HS-5 (cell line): Measurements from ENCODE around the gene SHISA9.

Experiments used
- DNase-seq: peaks from one replicate; pipeline ENCODE4 v3.0.0-alpha.2; 2012; ENCODE audit warnings: low read depth

SHISA9 gene

GRCh38 chr16:13029786-13030185, 128.4 kb downstream of the SHISA9 start:
- no peak for DNase-seq

- no peak for DNase-seq
These were observed 129.4 kb downstream of the SHISA9 start for GRCh38 chr16:13030769-13031168.

- no peak for DNase-seq
These were observed 131.5 kb downstream of the SHISA9 start for GRCh38 chr16:13032911-13033310.

DNA sequence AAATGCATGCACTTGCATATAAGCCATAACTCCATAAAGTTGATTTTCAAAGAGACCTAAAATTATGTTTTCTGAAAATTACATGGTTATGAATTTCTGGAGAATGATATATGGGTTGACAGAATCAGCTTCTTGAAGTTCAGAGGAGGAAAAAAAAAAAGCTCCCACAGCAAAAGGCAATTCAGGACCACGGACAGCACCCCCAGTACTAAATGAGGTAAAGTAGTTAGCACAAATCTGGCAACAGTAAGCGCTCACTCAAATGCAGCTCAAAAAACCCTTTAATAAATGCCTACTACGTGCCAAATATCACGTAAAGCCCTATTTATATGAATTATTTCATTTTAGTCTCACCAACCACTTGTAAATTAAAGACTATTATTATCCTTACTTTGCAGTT, 135.2 kb downstream of the SHISA9 start:
- DNase-seq: peak; percentile 1

DNA sequence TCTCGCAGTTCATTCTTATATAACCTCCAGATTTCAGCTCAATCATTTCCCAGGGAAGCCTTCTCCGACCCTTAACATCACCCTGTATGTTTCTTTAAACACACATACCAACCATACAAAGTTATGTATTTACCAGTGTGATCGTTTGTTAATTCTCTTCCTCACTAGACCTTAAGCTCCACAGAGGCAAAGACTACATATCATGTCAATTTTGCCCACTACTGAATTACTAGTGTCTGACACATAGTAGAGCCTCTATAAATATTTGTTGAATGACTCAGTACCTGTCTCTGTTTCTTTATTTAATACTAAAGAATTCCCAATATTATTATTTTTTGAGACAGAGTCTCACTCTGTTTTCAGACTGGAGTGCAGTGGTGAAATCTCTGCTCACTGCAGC, 137.2 kb downstream of the SHISA9 start:
- DNase-seq: no peak

DNA sequence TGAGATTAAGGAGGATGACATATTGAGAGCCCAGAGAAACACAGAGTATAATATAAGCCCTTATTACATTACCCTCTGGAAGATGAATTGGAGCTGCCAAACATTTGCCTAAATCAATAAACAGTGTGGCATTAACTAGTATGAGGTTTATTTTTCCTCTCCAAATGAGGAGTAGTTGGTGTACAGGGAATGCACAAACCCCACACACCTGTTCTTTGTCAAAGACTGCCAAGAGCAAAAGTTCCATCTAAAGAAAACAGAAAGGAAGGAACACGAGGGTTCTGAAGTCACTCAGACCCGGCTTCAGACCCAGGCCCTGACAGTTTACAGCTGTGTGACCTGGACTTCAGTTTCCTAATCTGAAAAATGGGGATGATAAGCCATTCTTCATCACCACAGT, 138.1 kb downstream of the SHISA9 start:
- DNase-seq: no peak

DNA sequence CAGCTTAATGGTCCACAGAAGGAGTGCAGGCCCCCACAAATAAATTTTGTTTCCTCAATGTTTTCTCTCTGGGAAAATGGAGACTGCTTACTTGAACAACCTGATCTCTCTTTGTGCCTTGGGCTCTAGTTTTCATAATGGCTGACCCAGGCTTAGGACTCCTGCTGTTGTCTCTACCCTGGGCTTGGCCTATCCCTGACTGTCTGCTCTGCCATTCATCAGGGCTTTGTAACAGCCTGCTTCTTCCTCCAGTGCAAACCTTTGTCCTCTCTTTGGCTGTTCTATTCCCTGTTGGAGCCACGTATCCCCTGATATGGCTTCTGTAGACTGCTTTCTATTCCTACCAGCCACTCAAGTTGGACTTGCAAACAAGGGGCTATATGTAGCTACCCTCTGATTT, 139.8 kb downstream of the SHISA9 start:
- no peak for DNase-seq

- DNase-seq: no peak
These were observed 140.4 kb downstream of the SHISA9 start for GRCh38 chr16:13041646-13042290.

DNA sequence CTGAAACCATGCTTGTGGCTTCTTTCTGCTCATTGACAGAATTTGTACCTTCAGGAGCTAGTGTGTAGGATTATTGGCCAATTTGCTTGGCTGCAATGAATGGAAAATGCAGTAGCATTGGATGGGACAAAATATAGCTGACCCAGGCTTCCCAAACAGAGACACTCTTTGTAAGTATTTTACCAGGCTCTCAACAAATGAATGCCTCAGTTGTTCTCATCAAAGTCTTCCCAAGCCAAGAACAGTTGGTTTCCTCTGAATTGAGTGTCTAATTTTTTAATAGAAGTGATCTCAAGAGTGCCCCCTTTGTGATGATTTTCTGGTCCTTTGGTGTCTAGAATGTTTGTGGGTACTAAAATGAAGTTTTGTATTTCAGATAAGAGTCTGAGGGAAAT, 140.9 kb downstream of the SHISA9 start:
- no peak for DNase-seq

- DNase-seq: no peak
These were observed 144.8 kb downstream of the SHISA9 start for GRCh38 chr16:13046061-13046821.

DNA sequence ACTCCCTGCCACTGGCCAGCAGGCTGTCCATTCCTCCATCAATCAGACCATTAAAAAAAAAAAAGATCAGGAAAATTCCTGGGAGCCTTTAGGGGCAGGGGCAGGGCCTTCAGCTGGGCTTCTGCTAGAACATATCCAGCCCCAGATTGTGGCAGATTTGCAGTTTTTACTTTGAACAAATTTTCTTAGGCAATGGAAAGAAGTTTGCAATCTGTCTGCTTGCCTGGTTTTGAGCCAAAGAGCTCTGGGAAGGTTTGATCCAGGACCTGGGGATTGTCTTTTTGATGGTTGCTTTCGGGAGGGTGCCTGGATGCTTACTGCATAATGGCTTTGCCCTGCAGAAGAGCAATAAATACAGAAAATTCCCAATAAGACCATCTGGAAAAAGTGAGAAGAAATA, 145.9 kb downstream of the SHISA9 start:
- DNase-seq: no peak

DNA sequence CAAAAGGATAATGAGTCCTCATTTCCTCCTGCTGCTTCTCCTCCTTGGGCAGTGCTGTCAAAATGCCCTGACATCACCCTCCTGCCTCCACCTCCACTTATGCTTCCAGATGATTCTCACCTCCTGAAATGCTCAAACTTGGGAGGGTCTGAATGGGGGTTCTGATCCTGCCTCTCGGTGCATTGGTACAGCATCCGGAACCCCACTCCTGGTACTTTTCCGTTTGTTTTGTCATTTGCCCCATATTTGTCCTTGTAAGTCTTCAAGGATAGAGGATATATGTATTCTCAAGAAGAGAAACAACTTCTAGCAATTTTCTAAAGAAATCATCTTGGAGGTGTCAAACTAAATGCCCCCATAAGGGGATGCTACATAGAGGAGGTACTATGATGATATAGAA, 148.3 kb downstream of the SHISA9 start:
- DNase-seq: no peak

DNA sequence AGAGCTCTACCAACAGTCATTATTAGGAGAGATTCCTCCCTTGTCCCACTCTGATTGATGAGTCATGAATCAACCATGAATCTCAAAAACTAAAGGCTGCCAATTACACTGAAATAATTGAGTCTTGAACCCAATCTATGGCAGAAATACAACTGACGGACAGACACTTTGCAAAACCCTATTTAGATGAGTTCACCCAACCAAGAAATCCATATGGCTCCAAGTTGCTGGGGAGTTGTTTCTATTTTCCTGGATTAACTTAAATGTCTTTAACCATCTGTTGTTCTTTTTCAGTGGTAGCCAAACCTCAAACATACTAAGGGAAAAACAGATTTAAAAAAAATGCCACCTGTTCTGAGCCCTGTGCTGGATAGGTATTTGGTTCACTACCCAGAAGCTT, 151.0 kb downstream of the SHISA9 start:
- no peak for DNase-seq

GRCh38 chr16:13055480-13055879, 154.1 kb downstream of the SHISA9 start:
- no peak for DNase-seq

DNA sequence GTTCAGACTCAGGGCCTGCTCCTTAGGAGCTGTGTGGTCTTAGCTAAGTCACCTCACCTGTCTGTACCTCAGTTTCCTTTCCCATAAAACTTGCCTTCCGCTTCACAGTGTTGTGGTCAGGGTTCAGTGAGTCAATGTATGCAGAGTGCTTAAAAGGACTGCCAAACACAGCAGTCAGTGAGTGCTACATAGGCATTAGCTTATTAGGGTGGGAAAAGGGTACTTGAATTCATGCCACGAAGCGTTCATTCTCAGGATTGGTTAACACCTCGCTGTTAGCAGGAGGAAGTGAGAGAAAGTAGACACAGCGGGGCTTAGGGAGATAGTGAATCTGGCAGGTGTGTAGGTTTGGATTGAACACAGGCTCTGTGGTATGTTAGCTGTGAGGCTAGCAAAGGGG, 155.2 kb downstream of the SHISA9 start:
- no peak for DNase-seq

GRCh38 chr16:13060932-13061331, 159.5 kb downstream of the SHISA9 start:
- DNase-seq: no peak

GRCh38 chr16:13061691-13062090, 160.3 kb downstream of the SHISA9 start:
- DNase-seq: no peak

- no peak for DNase-seq
These were observed 160.8 kb downstream of the SHISA9 start for GRCh38 chr16:13062219-13062618.

GRCh38 chr16:13063457-13063856, 162.1 kb downstream of the SHISA9 start:
- DNase-seq: no peak

DNA sequence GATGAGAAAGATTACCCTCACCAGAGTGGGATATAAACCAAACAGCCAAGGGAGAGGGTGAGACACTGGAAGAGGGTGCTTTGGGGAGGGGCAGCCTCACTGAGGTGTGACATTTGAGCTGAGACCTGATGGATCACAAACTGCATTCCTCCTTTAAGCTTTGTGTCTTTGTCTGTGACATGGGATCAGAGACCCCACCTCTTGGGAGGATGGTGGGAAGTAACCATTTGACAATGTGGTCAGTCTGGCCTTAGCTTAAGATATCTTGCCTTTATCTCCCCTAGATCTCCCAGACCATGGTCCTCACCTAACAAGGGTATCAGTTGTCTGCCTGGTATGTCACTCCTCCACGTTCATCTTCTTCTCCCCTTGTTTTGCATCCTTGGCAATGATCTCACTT, 163.4 kb downstream of the SHISA9 start:
- DNase-seq: no peak

GRCh38 chr16:13067648-13068047, 166.2 kb downstream of the SHISA9 start:
- no peak for DNase-seq

DNA sequence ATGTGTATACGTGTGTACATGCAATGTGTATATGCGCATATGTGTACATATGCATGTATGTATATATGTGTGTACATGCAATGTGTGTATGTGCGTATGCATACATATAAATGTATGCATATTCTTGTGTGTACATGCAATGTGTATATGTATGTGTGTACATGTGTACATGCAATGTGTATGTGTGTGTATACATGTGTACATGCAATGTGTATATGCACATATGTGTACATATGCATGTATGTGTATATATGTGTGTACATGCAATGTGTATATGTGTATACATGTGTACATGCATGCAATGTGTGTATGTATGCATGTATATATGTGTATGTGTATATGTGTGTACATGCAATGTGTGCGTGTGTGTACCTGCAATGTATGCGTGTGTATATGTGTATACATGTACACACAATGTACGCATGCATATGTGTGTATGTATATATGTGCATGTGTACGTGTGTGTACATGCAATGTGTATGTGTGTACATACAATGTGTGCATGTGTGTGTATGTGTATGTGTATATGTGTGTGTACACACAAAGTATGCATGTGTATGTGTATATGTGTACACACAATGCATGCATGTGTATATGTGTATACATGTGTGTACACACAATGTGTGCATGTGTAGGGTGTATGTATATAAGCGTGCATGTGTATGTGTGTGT, 167.7 kb downstream of the SHISA9 start:
- no peak for DNase-seq

DNA sequence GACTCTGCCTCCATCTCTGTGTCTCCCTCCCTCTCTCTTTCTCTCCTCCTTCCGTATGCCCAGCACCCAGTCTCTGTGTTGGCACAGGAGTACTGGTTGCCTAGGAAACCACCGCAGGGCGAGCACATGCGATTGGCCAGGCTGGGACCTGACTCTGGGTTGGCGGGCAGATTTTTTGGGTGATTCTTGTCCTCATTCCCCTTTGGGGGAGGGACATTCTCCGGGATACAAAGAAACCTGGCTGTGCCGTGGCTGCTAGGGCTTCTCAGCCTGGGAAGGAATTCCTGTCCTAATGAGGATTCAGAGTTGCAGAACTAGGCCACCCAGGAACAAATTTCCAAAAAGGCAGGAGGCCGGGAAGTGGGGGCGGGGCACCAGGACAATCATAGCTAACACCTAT, 168.9 kb downstream of the SHISA9 start:
- DNase-seq: no peak
